HG02763 (cell line): Measurements from ENCODE around the gene GET3.

Source experiments
- ATAC-seq: cut with Tn5 transposase; IDR thresholded peaks from one replicate; pipeline ENCODE4 v1.9.1; 2021; ENCODE audit warnings: mild to moderate bottlenecking, moderate library complexity; ENCODE audit not compliant: unreplicated experiment

The GET3 gene

GRCh38 chr19:12778017-12778904 lies 41.0 kb downstream of the GET3 start:
- no peak for ATAC-seq

- no peak for ATAC-seq
These were observed 41.5 kb downstream of the GET3 start for GRCh38 chr19:12778905-12779161.

- no peak for ATAC-seq
These were observed 42.1 kb downstream of the GET3 start for GRCh38 chr19:12779162-12779993.

GRCh38 chr19:12782174-12782423 lies 44.8 kb downstream of the GET3 start:
- no peak for ATAC-seq

- peak; percentile 56 for ATAC-seq
These were observed 45.4 kb downstream of the GET3 start for GRCh38 chr19:12782424-12783290.

- ATAC-seq: no peak
These were observed 46.1 kb downstream of the GET3 start for GRCh38 chr19:12783291-12783848.

GRCh38 chr19:12783849-12784393 lies 46.6 kb downstream of the GET3 start:
- no peak for ATAC-seq

- ATAC-seq: no peak
These were observed 47.1 kb downstream of the GET3 start for GRCh38 chr19:12784394-12784870.

- ATAC-seq: no peak
These were observed 47.7 kb downstream of the GET3 start for GRCh38 chr19:12784871-12785430.

- ATAC-seq: no peak
These were observed 48.2 kb downstream of the GET3 start for GRCh38 chr19:12785431-12786031.

- ATAC-seq: no peak
These were observed 49.0 kb downstream of the GET3 start for GRCh38 chr19:12786141-12786870.

- no peak for ATAC-seq
These were observed 49.7 kb downstream of the GET3 start for GRCh38 chr19:12786952-12787351.

GRCh38 chr19:12787458-12787857 lies 50.2 kb downstream of the GET3 start:
- ATAC-seq: no peak

- no peak for ATAC-seq
These were observed 50.9 kb downstream of the GET3 start for GRCh38 chr19:12788042-12788681.

- ATAC-seq: no peak
These were observed 51.4 kb downstream of the GET3 start for GRCh38 chr19:12788682-12789097.

- ATAC-seq: no peak
These were observed 52.0 kb downstream of the GET3 start for GRCh38 chr19:12789098-12789903.

GRCh38 chr19:12789904-12790619 lies 52.8 kb downstream of the GET3 start:
- peak; percentile 40 for ATAC-seq
